Activated naive CD8-positive, alpha-beta T cell treated with anti-CD3 and anti-CD28 coated beads, Interleukin-2, amount 50 U/mL, for 24 hours (primary cell): ENCODE data around the gene FAM184B.
A peak's percentile ranks its signal among the peaks of the same experiment; 100 is the strongest.

Experiments used
- ATAC-seq: fragments of 150-1000 bp; cut with Tn5 transposase; one replicate; pipeline ENCODE4 v1.10.0; 2021
- DNase-seq: peaks from one replicate; pipeline ENCODE4 v3.0.0; 2021
- H3K27ac Mint-ChIP-seq: one replicate; pipeline ENCODE4 v1.8.0; 2021; ENCODE audit warnings: mild to moderate bottlenecking, mixed read lengths
- H3K27me3 Mint-ChIP-seq: one replicate; pipeline ENCODE4 v1.8.0; 2021; ENCODE audit warnings: mixed read lengths
- H3K36me3 Mint-ChIP-seq: one replicate; pipeline ENCODE4 v1.8.0; 2021; ENCODE audit warnings: low read depth, mixed read lengths
- H3K4me1 Mint-ChIP-seq: one replicate; pipeline ENCODE4 v1.8.0; 2021; ENCODE audit warnings: mixed read lengths
- H3K4me3 Mint-ChIP-seq: one replicate; pipeline ENCODE4 v1.8.0; 2021; ENCODE audit warnings: mild to moderate bottlenecking, moderate library complexity, mixed read lengths
- H3K9me3 Mint-ChIP-seq: one replicate; pipeline ENCODE4 v1.8.0; 2021; ENCODE audit warnings: mixed read lengths

Gene FAM184B

GRCh38 chr4:17781300-17782287 lies at the start of gene FAM184B:
FAM184B (minus strand) TSS chr4:17781621; CDS start chr4:17781299, 322 bp downstream.
- Mint-ChIP-seq H3K9me3 (no peaks in the 10 kb centered on the region), H3K27me3 (peaks cover 48% of the 10 kb centered on the region), H3K4me1 (peaks cover 18% of the 10 kb centered on the region), H3K4me3 (peak within 1 kb of the TSS; percentile 44), H3K36me3 (peaks cover under 1% of the 10 kb centered on the region), H3K27ac (no peak within 1 kb of the TSS)
- DNase-seq: peak; percentile 17
- ATAC-seq: peak; percentile 16

DNA sequence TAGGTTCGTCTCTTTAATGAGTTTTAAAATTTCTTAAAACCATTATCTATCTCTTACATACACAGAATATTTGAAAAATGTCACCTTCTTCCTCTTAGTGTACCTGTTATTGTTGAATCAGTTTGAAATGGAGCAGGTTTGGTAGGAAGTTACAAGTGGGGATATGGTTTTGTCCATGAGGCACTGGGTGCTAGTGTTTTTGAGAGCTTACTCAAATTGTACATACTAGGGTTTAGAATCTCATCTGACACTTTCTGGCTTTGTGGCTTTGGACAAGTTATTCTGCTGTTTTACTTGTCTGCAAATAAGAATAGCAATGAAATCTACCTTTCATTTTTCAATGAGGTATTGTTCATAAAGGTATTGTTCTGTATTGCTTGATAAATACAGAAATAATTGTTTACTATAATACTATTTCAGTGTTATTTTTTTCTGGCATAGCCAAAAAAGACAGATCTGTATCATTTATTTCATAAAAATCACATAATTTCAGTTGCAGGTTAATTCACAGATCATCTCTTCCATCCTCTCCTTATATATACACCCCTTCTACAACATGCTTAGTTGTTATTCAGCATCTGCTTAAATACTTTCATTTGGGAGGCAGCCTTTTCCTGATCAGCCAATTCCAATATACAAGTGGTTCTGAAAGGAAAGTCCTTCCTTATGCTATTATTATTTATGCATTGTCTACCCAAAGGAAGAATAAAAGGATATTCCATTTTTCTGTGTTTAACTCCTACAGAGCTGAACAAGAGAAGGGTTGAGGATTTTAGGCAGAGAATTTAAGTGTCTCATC lies 42.6 kb upstream of the FAM184B start:
- no peaks in the 10 kb centered on the region for H3K9me3 Mint-ChIP-seq
- no peaks in the 10 kb centered on the region for H3K27me3 Mint-ChIP-seq
- H3K4me3 Mint-ChIP-seq: no peak overlapping the region
- no peak for ATAC-seq
- H3K27ac Mint-ChIP-seq: no peak overlapping the region
- H3K36me3 Mint-ChIP-seq: peaks cover 68% of the 10 kb centered on the region
- peaks cover 4% of the 10 kb centered on the region for H3K4me1 Mint-ChIP-seq
- no peak for DNase-seq

- no peaks in the 10 kb centered on the region for H3K27me3 Mint-ChIP-seq
- H3K9me3 Mint-ChIP-seq: no peaks in the 10 kb centered on the region
- peaks cover 61% of the 10 kb centered on the region for H3K36me3 Mint-ChIP-seq
- no peak overlapping the region for H3K27ac Mint-ChIP-seq
- ATAC-seq: peak; percentile 46
- peaks cover 19% of the 10 kb centered on the region for H3K4me1 Mint-ChIP-seq
- H3K4me3 Mint-ChIP-seq: no peak overlapping the region
- DNase-seq: no peak
Observed at GRCh38 chr4:17817027-17817426, 35.6 kb upstream of the FAM184B start.

DNA sequence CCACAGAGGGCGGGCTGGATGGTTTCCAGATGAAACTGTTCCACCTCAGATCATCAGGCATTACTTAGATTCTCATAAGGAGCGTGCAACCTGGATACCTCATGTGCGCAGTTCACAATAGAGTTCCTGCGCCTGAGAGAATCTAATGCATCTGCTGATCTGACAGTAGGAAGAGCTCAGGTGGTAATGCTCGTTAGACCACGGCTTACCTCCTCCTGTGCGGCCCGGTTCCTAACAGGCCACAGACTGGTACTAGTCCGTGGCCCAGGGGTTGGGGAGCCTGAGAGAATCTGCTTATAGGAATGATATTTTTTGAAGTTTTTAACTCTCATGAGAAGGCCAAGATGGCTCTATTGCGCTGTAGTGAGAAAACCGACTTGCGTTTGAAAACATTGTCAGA lies 34.7 kb upstream of the FAM184B start:
- ATAC-seq (no peak), DNase-seq (no peak)
- H3K9me3 Mint-ChIP-seq: no peaks in the 10 kb centered on the region
- no peak overlapping the region for H3K27ac Mint-ChIP-seq
- H3K4me1 Mint-ChIP-seq: peaks cover 21% of the 10 kb centered on the region
- no peak overlapping the region for H3K4me3 Mint-ChIP-seq
- H3K36me3 Mint-ChIP-seq: peaks cover 60% of the 10 kb centered on the region
- H3K27me3 Mint-ChIP-seq: no peaks in the 10 kb centered on the region

DNA sequence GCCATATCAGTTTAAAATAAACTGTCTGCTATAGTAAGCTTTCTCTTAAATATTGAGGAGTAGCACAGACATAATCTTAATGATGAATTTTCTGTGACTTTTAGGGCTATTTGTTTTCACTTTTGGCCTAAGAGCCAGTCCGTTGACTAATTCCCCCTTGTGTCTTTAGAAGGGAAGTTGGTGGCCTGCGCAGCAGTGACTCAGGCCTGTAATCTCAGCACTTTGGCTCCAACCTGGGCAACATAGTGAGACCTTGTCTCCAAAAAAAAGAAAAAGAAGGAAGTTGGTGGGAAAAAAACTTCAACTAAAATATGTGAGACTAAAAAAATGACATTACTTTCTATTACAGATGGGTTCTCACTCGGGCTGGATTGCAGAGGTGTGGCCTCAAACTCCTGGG lies 32.7 kb upstream of the FAM184B start:
- Mint-ChIP-seq H3K4me1 (peaks cover 24% of the 10 kb centered on the region), H3K27me3 (peaks cover 2% of the 10 kb centered on the region), H3K27ac (no peak overlapping the region), H3K9me3 (no peaks in the 10 kb centered on the region), H3K4me3 (no peak overlapping the region), H3K36me3 (peaks cover 60% of the 10 kb centered on the region)
- no peak for ATAC-seq
- DNase-seq: no peak

GRCh38 chr4:17812801-17813200 lies 31.4 kb upstream of the FAM184B start:
- H3K27ac Mint-ChIP-seq: no peak overlapping the region
- peaks cover 2% of the 10 kb centered on the region for H3K27me3 Mint-ChIP-seq
- DNase-seq: no peak
- peaks cover 61% of the 10 kb centered on the region for H3K36me3 Mint-ChIP-seq
- peaks cover 35% of the 10 kb centered on the region for H3K4me1 Mint-ChIP-seq
- no peak for ATAC-seq
- peak overlapping the region; percentile 95 for H3K4me3 Mint-ChIP-seq
- no peaks in the 10 kb centered on the region for H3K9me3 Mint-ChIP-seq

DNA sequence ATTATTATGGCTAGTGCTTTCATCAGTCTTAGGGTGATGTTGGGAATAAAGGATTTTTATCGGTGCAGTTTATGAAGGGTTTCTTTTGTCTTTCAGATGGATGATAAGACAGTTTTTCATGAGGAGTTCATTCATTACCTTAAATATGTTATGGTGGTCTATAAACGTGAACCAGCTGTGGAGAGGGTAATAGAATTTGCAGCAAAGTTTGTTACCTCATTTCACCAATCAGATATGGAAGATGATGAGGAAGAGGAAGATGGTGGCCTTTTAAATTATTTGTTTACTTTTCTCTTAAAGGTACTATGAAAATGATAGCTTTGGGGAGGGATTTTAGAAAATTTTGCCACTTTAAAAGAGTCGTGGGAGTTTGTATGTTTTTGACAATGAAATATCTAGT lies 30.7 kb upstream of the FAM184B start:
- ATAC-seq: no peak
- H3K9me3 Mint-ChIP-seq: no peaks in the 10 kb centered on the region
- peaks cover 37% of the 10 kb centered on the region for H3K4me1 Mint-ChIP-seq
- peaks cover 60% of the 10 kb centered on the region for H3K36me3 Mint-ChIP-seq
- DNase-seq: no peak
- peaks cover 2% of the 10 kb centered on the region for H3K27me3 Mint-ChIP-seq
- peak overlapping the region; percentile 95 for H3K4me3 Mint-ChIP-seq
- peak overlapping the region; percentile 74 for H3K27ac Mint-ChIP-seq

GRCh38 chr4:17811078-17811603 lies 29.7 kb upstream of the FAM184B start:
- H3K27me3 Mint-ChIP-seq: peaks cover 2% of the 10 kb centered on the region
- H3K27ac Mint-ChIP-seq: peak overlapping the region; percentile 98
- DNase-seq (peak; percentile 36), ATAC-seq (peak; percentile 29)
- peaks cover 53% of the 10 kb centered on the region for H3K36me3 Mint-ChIP-seq
- peaks cover 46% of the 10 kb centered on the region for H3K4me1 Mint-ChIP-seq
- H3K4me3 Mint-ChIP-seq: peak overlapping the region; percentile 95
- no peaks in the 10 kb centered on the region for H3K9me3 Mint-ChIP-seq

GRCh38 chr4:17810260-17811077 lies 29.0 kb upstream of the FAM184B start, which contains the start of the genes DCAF16 and NCAPG:
DCAF16 (minus strand) TSS chr4:17810757; CDS start chr4:17804141, 6,616 bp downstream.
NCAPG (plus strand) TSS chr4:17810979; CDS start chr4:17811078, 99 bp downstream.
- peak; percentile 99 for DNase-seq
- peaks cover 2% of the 10 kb centered on the region for H3K27me3 Mint-ChIP-seq
- H3K36me3 Mint-ChIP-seq: peaks cover 50% of the 10 kb centered on the region
- peaks cover 52% of the 10 kb centered on the region for H3K4me1 Mint-ChIP-seq
- ATAC-seq: peak; percentile 92
- H3K4me3 Mint-ChIP-seq: peak within 1 kb of the TSS; percentile 95
- H3K27ac Mint-ChIP-seq: peak within 1 kb of the TSS; percentile 98
- no peaks in the 10 kb centered on the region for H3K9me3 Mint-ChIP-seq

- peak overlapping the region; percentile 98 for H3K27ac Mint-ChIP-seq
- H3K36me3 Mint-ChIP-seq: peaks cover 44% of the 10 kb centered on the region
- H3K4me1 Mint-ChIP-seq: peaks cover 56% of the 10 kb centered on the region
- no peak for ATAC-seq
- peak; percentile 16 for DNase-seq
- peak overlapping the region; percentile 95 for H3K4me3 Mint-ChIP-seq
- peaks cover 2% of the 10 kb centered on the region for H3K27me3 Mint-ChIP-seq
- H3K9me3 Mint-ChIP-seq: no peaks in the 10 kb centered on the region
Observed at GRCh38 chr4:17809667-17810066, 28.2 kb upstream of the FAM184B start.

DNA sequence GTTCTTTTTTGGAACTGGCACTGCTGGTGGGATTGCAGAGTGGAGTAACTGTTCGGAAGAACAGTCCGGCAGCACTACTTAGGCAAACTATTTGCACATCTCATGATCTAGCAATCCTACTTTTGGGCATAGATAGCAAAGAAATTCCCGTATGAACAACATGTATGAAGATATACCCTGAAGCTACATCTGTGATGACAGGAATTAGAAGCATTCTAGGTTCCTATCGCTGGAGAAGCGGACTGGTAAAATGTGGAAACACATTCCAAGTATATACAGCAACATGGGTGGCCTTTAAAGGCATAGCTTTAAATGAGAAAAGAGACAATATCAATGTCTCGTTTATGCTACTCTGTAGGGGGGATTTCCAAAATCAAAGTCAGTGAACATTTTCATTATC lies 26.0 kb upstream of the FAM184B start:
- Mint-ChIP-seq H3K4me3 (peak overlapping the region; percentile 95), H3K9me3 (no peaks in the 10 kb centered on the region), H3K27me3 (peaks cover 2% of the 10 kb centered on the region), H3K36me3 (peaks cover 52% of the 10 kb centered on the region), H3K4me1 (peaks cover 51% of the 10 kb centered on the region), H3K27ac (no peak overlapping the region)
- ATAC-seq (no peak), DNase-seq (no peak)

DNA sequence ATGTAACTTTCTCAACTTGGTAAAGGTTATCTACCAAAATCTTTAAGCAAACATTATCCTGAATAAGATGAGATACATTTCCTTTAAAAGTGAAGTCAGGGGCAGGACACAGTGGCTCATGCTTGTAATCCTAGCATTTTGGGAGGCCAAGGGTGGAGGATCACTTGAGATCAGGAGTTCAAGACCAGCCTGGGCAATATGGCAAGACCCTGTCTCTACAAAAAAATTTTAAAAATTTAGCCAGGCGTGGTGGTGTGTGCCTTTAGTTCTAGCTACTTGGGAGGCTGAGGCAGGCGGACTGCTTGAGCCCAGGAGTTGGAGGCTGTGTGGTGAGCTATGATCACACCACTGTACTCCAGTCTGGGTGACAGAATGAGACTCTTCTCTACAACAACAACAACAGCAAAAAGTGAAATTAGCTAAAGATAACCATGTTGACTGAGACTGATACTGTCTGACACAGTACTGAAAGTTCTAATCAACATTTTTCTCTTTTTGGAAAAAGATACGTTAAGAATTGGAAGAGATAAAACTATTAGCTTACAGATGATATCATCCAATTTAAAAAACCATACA lies 24.2 kb upstream of the FAM184B start:
- peak overlapping the region; percentile 39 for H3K27ac Mint-ChIP-seq
- H3K9me3 Mint-ChIP-seq: no peaks in the 10 kb centered on the region
- H3K36me3 Mint-ChIP-seq: peaks cover 56% of the 10 kb centered on the region
- H3K4me3 Mint-ChIP-seq: no peak overlapping the region
- H3K4me1 Mint-ChIP-seq: peaks cover 43% of the 10 kb centered on the region
- H3K27me3 Mint-ChIP-seq: peaks cover 2% of the 10 kb centered on the region
- DNase-seq: no peak
- no peak for ATAC-seq

GRCh38 chr4:17797808-17798207 lies 16.4 kb upstream of the FAM184B start:
- peaks cover 4% of the 10 kb centered on the region for H3K4me1 Mint-ChIP-seq
- H3K4me3 Mint-ChIP-seq: no peak overlapping the region
- H3K27me3 Mint-ChIP-seq: no peaks in the 10 kb centered on the region
- ATAC-seq: no peak
- H3K36me3 Mint-ChIP-seq: peaks cover 33% of the 10 kb centered on the region
- no peak for DNase-seq
- no peaks in the 10 kb centered on the region for H3K9me3 Mint-ChIP-seq
- no peak overlapping the region for H3K27ac Mint-ChIP-seq
